Natural killer cell (primary cell): Measurements from ENCODE around the gene MATK. TPM values are rescaled to one million over a fixed set of nuclear protein-coding genes. Genes with fewer than 3 reads are reported as not detected.

Experiments
- ATAC-seq, 3 donors: fragments of 150-1000 bp in 2 of 3; fragments of 200-7000 bp in 1 of 3; cut with Tn5 transposase; 1 replicate in 1 of 3; 2 replicates in 2 of 3; pipeline ENCODE4 v1.10.0; 2021; ENCODE audit warnings: mild to moderate bottlenecking in 2 of 3, moderate library complexity in 2 of 3
- DNase-seq, 2 donors: peaks; one replicate each; pipeline versions ENCODE4 v3.0.0 to v3.0.0-alpha.2; 2013 to 2021; ENCODE audit warnings: mixed read lengths in 1 of 2
- H3K27ac ChIP-seq: one replicate; pipeline ENCODE4 v1.5.1; 2013; ENCODE audit warnings: mild to moderate bottlenecking, low read length
- H3K27me3 ChIP-seq: one replicate; pipeline ENCODE4 v1.6.1; 2013; ENCODE audit warnings: low read length; ENCODE audit not compliant: control insufficient read depth, insufficient read depth
- H3K36me3 ChIP-seq: one replicate; pipeline ENCODE4 v1.6.1; 2013; ENCODE audit warnings: low read length; ENCODE audit not compliant: control insufficient read depth, insufficient read depth
- H3K4me1 ChIP-seq: one replicate; pipeline ENCODE4 v1.6.1; 2013; ENCODE audit warnings: low read length; ENCODE audit not compliant: control insufficient read depth, insufficient read depth
- H3K4me3 ChIP-seq: one replicate; pipeline ENCODE4 v1.5.1; 2013; ENCODE audit warnings: low read length
- H3K9me3 ChIP-seq: one replicate; pipeline ENCODE4 v1.6.1; 2013; ENCODE audit warnings: low read length; ENCODE audit not compliant: control insufficient read depth, insufficient read depth
- H3K27ac Mint-ChIP-seq, 2 donors: one replicate each; pipeline ENCODE4 v1.8.0; 2022; ENCODE audit warnings: mild to moderate bottlenecking in 2 of 2, mixed read lengths in 2 of 2, moderate library complexity in 1 of 2
- H3K27me3 Mint-ChIP-seq, 2 donors: one replicate each; pipeline ENCODE4 v1.8.0; 2022; ENCODE audit warnings: low read depth in 2 of 2, mixed read lengths in 2 of 2
- H3K36me3 Mint-ChIP-seq: one replicate; pipeline ENCODE4 v1.8.0; 2022; ENCODE audit warnings: mixed read lengths
- H3K4me1 Mint-ChIP-seq, 2 donors: one replicate each; pipeline ENCODE4 v1.8.0; 2022; ENCODE audit warnings: mixed read lengths in 2 of 2
- H3K4me3 Mint-ChIP-seq: one replicate; pipeline ENCODE4 v1.8.0; 2022; ENCODE audit warnings: mild to moderate bottlenecking, moderate library complexity, mixed read lengths
- H3K9me3 Mint-ChIP-seq, 2 donors: one replicate each; pipeline ENCODE4 v1.8.0; 2022; ENCODE audit warnings: mixed read lengths in 2 of 2
- WGBS: methylation state at CpG from one replicate; pipeline ENCODE4 v1.1.7; 2013; ENCODE audit warnings: missing lambda C conversion rate; ENCODE audit not compliant: insufficient coverage; 5-methylcytosine and 5-hydroxymethylcytosine counted together
- intact Hi-C: fragments of 100-400 bp; cut with micrococcal nuclease; formaldehyde crosslinking; loops from one replicate; pipeline ENCODE4 v1.14.2; 2022
- total RNA-seq, 4 donors: library from RNA; stranded (reverse); fragments of 120-200 nt in 1 of 4; gene quantifications; one replicate each; pipeline versions ENCODE4 v1.2.3 to v1.2.4, GENCODE V29; 2013 to 2022
- TF ChIP-seq, protein P1 (sequence below): fragments of 200-600 bp; IDR thresholded peaks from one replicate; pipeline ENCODE4 v1.8.0; 2022; ENCODE audit warnings: antibody characterized with exemption

MATK gene
- total RNA-seq, 3 donors from 2014 or later (not counting 1 experiment from before 2014, with no cell fraction given) = 269 to 353 (median 317) TPM

DNA sequence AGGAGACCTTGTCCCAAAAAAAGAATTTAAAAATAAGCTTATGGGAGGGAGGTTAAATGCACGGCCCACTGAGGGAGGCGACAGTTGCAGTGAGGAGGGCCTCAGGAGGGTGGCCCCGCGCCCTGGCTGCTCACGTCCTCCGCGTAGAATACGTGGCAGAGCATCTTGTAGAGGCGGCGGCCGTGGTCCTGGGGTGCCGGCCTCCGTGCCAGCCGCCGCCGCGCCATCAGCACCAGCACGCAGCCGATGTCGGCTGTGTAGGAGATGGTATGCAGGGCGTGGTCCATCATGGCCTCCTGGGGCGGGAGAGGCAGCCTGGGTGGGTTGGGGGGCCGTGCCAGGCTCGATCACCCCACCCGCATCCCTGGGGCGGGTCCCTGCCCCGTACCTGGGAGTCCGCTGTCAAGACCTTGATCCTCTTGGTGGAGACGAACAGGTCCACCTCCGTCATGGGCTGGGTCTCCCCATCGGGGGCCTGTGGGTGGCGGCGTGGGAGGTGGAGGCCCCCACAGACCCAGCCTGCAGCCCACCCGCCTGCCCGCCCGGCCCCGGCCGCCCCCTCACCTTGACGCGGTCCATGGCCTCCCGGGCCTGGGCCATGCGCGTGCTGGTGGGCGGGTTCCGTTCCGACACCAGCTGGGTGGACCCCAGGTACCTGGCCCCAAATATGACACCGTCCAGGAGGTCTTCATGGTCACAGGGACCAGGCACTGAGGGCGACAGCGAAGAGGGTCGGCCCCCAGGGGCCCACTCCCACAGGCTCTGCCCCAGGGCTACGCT lies 32.4 kb downstream of the MATK start:
- no peak overlapping the region for H3K4me3 Mint-ChIP-seq
- peaks cover 6% of the 10 kb centered on the region in 2 donors for H3K4me1 Mint-ChIP-seq
- peaks cover 38% of the 10 kb centered on the region for H3K36me3 ChIP-seq
- no peak overlapping the region for H3K27ac Mint-ChIP-seq
- H3K4me3 ChIP-seq = no peak overlapping the region
- no peaks in the 10 kb centered on the region for H3K27me3 ChIP-seq
- TF ChIP-seq, protein P1, sequence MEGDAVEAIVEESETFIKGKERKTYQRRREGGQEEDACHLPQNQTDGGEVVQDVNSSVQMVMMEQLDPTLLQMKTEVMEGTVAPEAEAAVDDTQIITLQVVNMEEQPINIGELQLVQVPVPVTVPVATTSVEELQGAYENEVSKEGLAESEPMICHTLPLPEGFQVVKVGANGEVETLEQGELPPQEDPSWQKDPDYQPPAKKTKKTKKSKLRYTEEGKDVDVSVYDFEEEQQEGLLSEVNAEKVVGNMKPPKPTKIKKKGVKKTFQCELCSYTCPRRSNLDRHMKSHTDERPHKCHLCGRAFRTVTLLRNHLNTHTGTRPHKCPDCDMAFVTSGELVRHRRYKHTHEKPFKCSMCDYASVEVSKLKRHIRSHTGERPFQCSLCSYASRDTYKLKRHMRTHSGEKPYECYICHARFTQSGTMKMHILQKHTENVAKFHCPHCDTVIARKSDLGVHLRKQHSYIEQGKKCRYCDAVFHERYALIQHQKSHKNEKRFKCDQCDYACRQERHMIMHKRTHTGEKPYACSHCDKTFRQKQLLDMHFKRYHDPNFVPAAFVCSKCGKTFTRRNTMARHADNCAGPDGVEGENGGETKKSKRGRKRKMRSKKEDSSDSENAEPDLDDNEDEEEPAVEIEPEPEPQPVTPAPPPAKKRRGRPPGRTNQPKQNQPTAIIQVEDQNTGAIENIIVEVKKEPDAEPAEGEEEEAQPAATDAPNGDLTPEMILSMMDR = no peak
- WGBS = 95% methylated on average over 51 of the region's 51 CpGs
- no peaks in the 10 kb centered on the region for H3K9me3 Mint-ChIP-seq
- H3K4me1 ChIP-seq = peaks cover 2% of the 10 kb centered on the region
- no peak for DNase-seq
- intact Hi-C loops = no loop called here
- no peaks in the 10 kb centered on the region for H3K27me3 Mint-ChIP-seq
- no peaks in the 10 kb centered on the region for H3K36me3 Mint-ChIP-seq
- ATAC-seq = no peak
- no peak overlapping the region for H3K27ac ChIP-seq
- H3K9me3 ChIP-seq = no peaks in the 10 kb centered on the region

DNA sequence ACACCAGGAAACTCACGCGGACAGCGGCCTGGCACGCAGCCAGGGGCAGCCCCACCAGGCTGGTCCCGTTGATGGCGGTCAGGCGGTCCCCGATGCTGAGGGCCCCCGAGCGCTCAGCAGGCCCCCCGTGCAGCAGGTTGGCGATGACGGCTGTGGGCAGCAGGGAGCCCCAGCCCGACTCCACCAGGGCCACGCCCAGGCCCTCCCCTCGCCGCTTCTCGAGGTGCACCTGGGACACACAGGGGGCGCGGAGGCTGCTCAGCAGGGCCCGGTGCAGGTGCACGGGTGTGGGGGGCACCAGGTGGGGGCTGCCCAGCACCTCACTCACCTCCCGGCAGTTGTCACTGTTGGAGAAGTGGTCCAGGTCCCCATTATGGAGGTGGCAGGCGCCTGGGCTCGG lies 33.7 kb downstream of the MATK start:
- DNase-seq (no peak), ATAC-seq (no peak)
- Mint-ChIP-seq H3K36me3 (no peaks in the 10 kb centered on the region), H3K9me3 (no peaks in the 10 kb centered on the region), H3K27ac (no peak overlapping the region), H3K4me1 (peaks cover 6% of the 10 kb centered on the region in 2 donors), H3K4me3 (no peak overlapping the region), H3K27me3 (no peaks in the 10 kb centered on the region)
- TF ChIP-seq, protein P1 = no peak
- H3K4me3 ChIP-seq = no peak overlapping the region
- WGBS = 91% methylated on average over 25 of the region's 25 CpGs
- no peaks in the 10 kb centered on the region for H3K9me3 ChIP-seq
- no peak overlapping the region for H3K27ac ChIP-seq
- H3K4me1 ChIP-seq = no peaks in the 10 kb centered on the region
- no peaks in the 10 kb centered on the region for H3K27me3 ChIP-seq
- H3K36me3 ChIP-seq = peaks cover 33% of the 10 kb centered on the region
- intact Hi-C loops = no loop called here

GRCh38 chr19:3751236-3751635 lies 34.9 kb downstream of the MATK start:
- Mint-ChIP-seq H3K27ac (no peak overlapping the region), H3K4me3 (no peak overlapping the region), H3K9me3 (no peaks in the 10 kb centered on the region), H3K27me3 (no peaks in the 10 kb centered on the region), H3K36me3 (no peaks in the 10 kb centered on the region), H3K4me1 (peaks cover 6% of the 10 kb centered on the region in 2 donors)
- no peak for ATAC-seq
- Histone ChIP-seq H3K4me3 (no peak overlapping the region), H3K4me1 (no peaks in the 10 kb centered on the region), H3K9me3 (no peaks in the 10 kb centered on the region), H3K36me3 (peaks cover 33% of the 10 kb centered on the region), H3K27ac (no peak overlapping the region), H3K27me3 (no peaks in the 10 kb centered on the region)
- WGBS = 97% methylated on average over 30 of the region's 30 CpGs
- DNase-seq = no peak
- TF ChIP-seq, protein P1 = no peak
- intact Hi-C loops = no loop called here

GRCh38 chr19:3750211-3750610 lies 36.0 kb downstream of the MATK start:
- TF ChIP-seq, protein P1 = no peak
- no peak overlapping the region for H3K27ac ChIP-seq
- H3K4me1 ChIP-seq = no peaks in the 10 kb centered on the region
- no peaks in the 10 kb centered on the region for H3K36me3 Mint-ChIP-seq
- 98% methylated on average over 2 of the region's 2 CpGs for WGBS
- DNase-seq (no peak), ATAC-seq (no peak)
- no peaks in the 10 kb centered on the region for H3K9me3 Mint-ChIP-seq
- H3K4me1 Mint-ChIP-seq = peaks cover 5% of the 10 kb centered on the region in 2 donors
- no peak overlapping the region for H3K27ac Mint-ChIP-seq
- no peaks in the 10 kb centered on the region for H3K27me3 ChIP-seq
- no peaks in the 10 kb centered on the region for H3K27me3 Mint-ChIP-seq
- H3K4me3 ChIP-seq = no peak overlapping the region
- peaks cover 30% of the 10 kb centered on the region for H3K36me3 ChIP-seq
- no peaks in the 10 kb centered on the region for H3K9me3 ChIP-seq
- intact Hi-C loops = no loop called here
- no peak overlapping the region for H3K4me3 Mint-ChIP-seq
